Activated CD8-positive, alpha-beta T cell treated with anti-CD3 and anti-CD28 coated beads for 36 hours (primary cell): ENCODE measurements around the gene LZTS3. TPM values are rescaled to one million over a fixed set of nuclear protein-coding genes. Genes with fewer than 3 reads are reported as not detected.
A peak's percentile ranks its signal among the peaks of the same experiment; 100 is the strongest.
"Not testable (repeated sequence)": the region's sequence is repeated elsewhere in the genome, so short reads cannot be mapped to it uniquely, and the experiment has no call there.

Experiments
- ATAC-seq: fragments of 200-7000 bp; cut with Tn5 transposase; one replicate; pipeline ENCODE4 v1.10.0; 2021; ENCODE audit warnings: mild to moderate bottlenecking, moderate library complexity
- CTCF ChIA-PET: fragments of 350-600 bp; sonication (Branson Sonifier 250); formaldehyde crosslinking; loops from one replicate; lab custom pipeline; 2021; ENCODE audit warnings: antibody characterized with exemption; lab: Charles Lee
- POLR2A ChIA-PET: fragments of 350-600 bp; sonication (Branson Sonifier 250); formaldehyde crosslinking; loops from one replicate; lab custom pipeline; 2021; ENCODE audit warnings: antibody characterized with exemption; lab: Charles Lee
- DNase-seq: peaks from one replicate; pipeline ENCODE4 v3.0.0-alpha.2; 2020
- H3K27ac Mint-ChIP-seq: one replicate; pipeline ENCODE4 v1.8.0; 2021; ENCODE audit warnings: mild to moderate bottlenecking, mixed read lengths
- H3K27me3 Mint-ChIP-seq: one replicate; pipeline ENCODE4 v1.8.0; 2021; ENCODE audit warnings: mixed read lengths
- H3K36me3 Mint-ChIP-seq: one replicate; pipeline ENCODE4 v1.8.0; 2021; ENCODE audit warnings: low read depth, mixed read lengths
- H3K4me1 Mint-ChIP-seq: one replicate; pipeline ENCODE4 v1.8.0; 2021; ENCODE audit warnings: low read depth, mixed read lengths
- H3K4me3 Mint-ChIP-seq: one replicate; pipeline ENCODE4 v1.8.0; 2021; ENCODE audit warnings: mild to moderate bottlenecking, moderate library complexity, mixed read lengths
- H3K9me3 Mint-ChIP-seq: one replicate; pipeline ENCODE4 v1.8.0; 2021; ENCODE audit warnings: mixed read lengths
- intact Hi-C: fragments of 100-400 bp; cut with micrococcal nuclease; formaldehyde crosslinking; loops from one replicate; pipeline ENCODE4 v1.10.0; 2022
- total RNA-seq, 2 experiments: library from RNA; stranded (reverse); gene quantifications; one replicate each; pipeline ENCODE4 v1.2.3, GENCODE V29; 2021
- TF ChIP-seq, protein P1 (sequence below): fragments of 200-600 bp; IDR thresholded peaks from one replicate; pipeline ENCODE4 v1.8.0; 2022; ENCODE audit warnings: antibody characterized with exemption, mild to moderate bottlenecking

Gene LZTS3
- total RNA-seq, 2 experiments from 2014 or later: 1.3 to 1.4 TPM

DNA sequence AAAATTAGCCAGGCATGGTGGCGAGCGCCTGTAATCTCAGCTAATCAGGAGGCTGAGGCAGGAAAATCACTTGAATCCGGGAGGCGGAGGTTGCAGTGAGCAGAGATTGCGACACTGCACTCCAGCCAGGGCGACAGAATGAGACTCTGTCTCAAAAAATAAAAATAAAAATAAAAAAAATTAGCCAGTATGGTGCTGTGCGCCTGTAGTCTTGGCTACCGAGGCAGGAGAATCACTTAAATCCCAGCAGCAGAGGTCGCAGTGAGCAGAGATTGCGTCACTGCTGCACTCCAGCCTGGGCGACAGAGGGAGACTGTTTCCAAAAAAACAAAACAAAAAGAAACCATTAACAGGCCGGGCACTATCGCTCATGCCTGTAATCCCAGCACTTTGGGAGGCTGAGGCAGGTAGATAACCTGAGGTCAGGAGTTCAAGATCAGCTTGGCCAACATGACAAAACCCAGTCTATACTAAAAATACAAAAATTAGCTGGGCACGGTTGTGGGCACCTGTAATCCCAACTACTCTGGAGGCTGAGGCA lies 55.4 kb downstream of the LZTS3 start:
- POLR2A ChIA-PET: interaction anchor here (0.7 kb wide), 1 partner anchor 65 kb away, joined by 3 read pairs; no protein-coding TSS in a partner anchor
- Mint-ChIP-seq H3K4me1 (peaks cover 33% of the 10 kb centered on the region), H3K36me3 (peaks cover 29% of the 10 kb centered on the region)
- peak; percentile 62 for DNase-seq
- CTCF ChIA-PET: interaction anchor here (0.7 to 3.3 kb wide), 5 partner anchors 12 to 197 kb away, joined by 3 to 17 read pairs (median 3); no protein-coding TSS in a partner anchor
- TF ChIP-seq, protein P1, sequence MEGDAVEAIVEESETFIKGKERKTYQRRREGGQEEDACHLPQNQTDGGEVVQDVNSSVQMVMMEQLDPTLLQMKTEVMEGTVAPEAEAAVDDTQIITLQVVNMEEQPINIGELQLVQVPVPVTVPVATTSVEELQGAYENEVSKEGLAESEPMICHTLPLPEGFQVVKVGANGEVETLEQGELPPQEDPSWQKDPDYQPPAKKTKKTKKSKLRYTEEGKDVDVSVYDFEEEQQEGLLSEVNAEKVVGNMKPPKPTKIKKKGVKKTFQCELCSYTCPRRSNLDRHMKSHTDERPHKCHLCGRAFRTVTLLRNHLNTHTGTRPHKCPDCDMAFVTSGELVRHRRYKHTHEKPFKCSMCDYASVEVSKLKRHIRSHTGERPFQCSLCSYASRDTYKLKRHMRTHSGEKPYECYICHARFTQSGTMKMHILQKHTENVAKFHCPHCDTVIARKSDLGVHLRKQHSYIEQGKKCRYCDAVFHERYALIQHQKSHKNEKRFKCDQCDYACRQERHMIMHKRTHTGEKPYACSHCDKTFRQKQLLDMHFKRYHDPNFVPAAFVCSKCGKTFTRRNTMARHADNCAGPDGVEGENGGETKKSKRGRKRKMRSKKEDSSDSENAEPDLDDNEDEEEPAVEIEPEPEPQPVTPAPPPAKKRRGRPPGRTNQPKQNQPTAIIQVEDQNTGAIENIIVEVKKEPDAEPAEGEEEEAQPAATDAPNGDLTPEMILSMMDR: peak; percentile 59
- H3K9me3 Mint-ChIP-seq, H3K27ac Mint-ChIP-seq, H3K27me3 Mint-ChIP-seq, H3K4me3 Mint-ChIP-seq: not testable (repeated sequence)
- intact Hi-C loops: loop anchor here (5.0 kb wide), 1 partner anchor 71 kb away; the partner anchor contains the start of gene MRPS26
- peak; percentile 74 for ATAC-seq

DNA sequence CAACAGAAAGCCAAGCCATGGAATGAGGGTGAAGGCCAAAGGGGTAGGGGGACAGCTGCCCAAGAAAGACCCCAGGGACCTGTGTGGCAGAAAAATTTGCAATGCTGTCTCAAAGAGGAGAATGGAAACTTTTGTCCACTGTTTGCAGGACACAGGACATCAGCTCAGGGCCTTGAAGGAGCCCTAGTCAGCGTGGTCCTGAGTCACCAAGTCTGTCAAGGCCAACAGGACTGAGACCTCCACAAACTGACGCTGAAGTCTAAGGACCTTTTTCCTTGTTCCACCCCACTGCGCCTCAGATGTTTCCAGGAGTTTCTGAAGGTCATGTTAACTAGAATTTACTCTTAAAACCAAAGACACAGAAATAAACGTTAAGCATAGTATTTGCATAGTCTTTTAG lies 57.0 kb downstream of the LZTS3 start:
- ChIA-PET CTCF (interaction anchor here (1.1 to 3.3 kb wide), 6 partner anchors 13 to 94 kb away, joined by 3 to 17 read pairs (median 8); no protein-coding TSS in a partner anchor), POLR2A (no interaction called here)
- ATAC-seq: no peak

DNA sequence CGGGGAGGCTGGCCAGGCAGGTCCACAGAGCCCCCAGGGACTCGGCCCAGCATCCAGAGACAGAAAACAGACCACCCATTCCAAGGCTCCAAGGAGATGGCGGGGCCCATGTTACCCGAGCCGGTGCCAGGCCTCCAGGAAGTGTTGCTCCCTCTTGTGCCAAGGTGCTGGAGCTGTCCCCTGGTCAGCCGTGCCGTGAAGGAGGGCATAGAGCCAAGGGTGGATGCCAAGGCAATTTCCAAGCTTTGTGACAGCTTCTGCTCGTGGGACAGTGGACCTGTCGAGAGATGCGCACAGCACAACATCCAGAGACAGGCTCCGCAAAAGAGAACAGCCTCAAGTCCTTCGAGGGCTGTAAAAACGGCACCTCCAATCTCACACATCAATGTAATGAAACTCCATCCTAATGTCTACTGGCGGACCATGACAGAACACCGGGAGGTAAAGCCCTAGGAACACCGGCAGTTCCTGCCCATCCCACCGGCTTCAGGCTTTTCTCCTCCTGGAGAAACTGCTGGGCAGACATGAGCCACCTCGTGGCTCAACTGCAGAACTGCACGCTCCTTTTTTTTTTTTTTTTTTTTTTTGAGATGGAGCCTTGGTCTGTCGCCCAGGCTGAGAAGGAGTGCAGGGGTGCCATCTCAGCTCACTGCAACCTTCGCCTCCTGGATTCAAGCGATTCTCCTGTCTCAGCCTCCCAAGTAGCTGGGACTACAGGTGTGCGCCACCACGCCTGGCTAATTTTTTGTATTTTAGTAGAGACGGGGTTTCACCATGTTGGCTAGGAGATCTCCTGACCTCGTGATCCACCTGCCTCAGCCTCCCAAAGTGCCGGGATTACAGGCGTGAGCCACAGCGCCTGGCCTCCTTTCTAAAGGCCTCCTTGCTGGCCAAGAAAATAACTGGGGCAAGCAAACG lies 57.9 kb downstream of the LZTS3 start:
- ChIA-PET POLR2A (interaction anchor here (0.7 to 1.3 kb wide), 2 partner anchors 32 to 44 kb away, joined by 3 read pairs; partner anchors contain the start of genes FASTKD5 and UBOX5), CTCF (interaction anchor here (0.7 to 3.3 kb wide), 13 partner anchors 13 to 199 kb away, joined by 3 to 17 read pairs (median 4); no protein-coding TSS in a partner anchor)
- H3K9me3 Mint-ChIP-seq: no peaks in the 10 kb centered on the region
- H3K4me3 Mint-ChIP-seq: no peak overlapping the region
- no peak for DNase-seq
- intact Hi-C loops: loop anchor here (5.0 kb wide), 1 partner anchor 68 kb away; the partner anchor contains the start of gene MRPS26
- H3K27ac Mint-ChIP-seq: no peak overlapping the region
- TF ChIP-seq, protein P1: peak; percentile 94
- H3K36me3 Mint-ChIP-seq: peaks cover 10% of the 10 kb centered on the region
- no peaks in the 10 kb centered on the region for H3K27me3 Mint-ChIP-seq
- ATAC-seq: peak; percentile 74
- H3K4me1 Mint-ChIP-seq: peaks cover 9% of the 10 kb centered on the region

More for the DNA sequence above, 57.0 kb downstream of the LZTS3 start:
- Mint-ChIP-seq H3K27ac (no peak overlapping the region), H3K4me3 (no peak overlapping the region), H3K27me3 (no peaks in the 10 kb centered on the region), H3K9me3 (no peaks in the 10 kb centered on the region), H3K4me1 (peaks cover 18% of the 10 kb centered on the region), H3K36me3 (peaks cover 14% of the 10 kb centered on the region)
- no peak for DNase-seq
- TF ChIP-seq, protein P1: no peak
- intact Hi-C loops: loop anchor here (5.0 kb wide), 1 partner anchor 69 kb away; the partner anchor contains the start of gene MRPS26

Other genes with a start within 250 kb of the LZTS3 start
- gene GNRH2, start 129.9 kb downstream of the LZTS3 start, total RNA-seq: under 1 TPM; 0.36 to 0.85 TPM
- gene MRPS26, start 127.5 kb downstream of the LZTS3 start, total RNA-seq: 10 to 100 TPM; 63.6 to 70.0 TPM
- not detected for gene OXT, start 101.9 kb downstream of the LZTS3 start, total RNA-seq
- not detected for gene AVP, start 88.8 kb downstream of the LZTS3 start, total RNA-seq
- 10 to 100 TPM; 17.3 to 18.1 TPM for gene FASTKD5, start 13.7 kb downstream of the LZTS3 start, total RNA-seq
- 1 to 10 TPM; 5.0 to 6.9 TPM for gene UBOX5, start 13.7 kb downstream of the LZTS3 start, total RNA-seq
- 10 to 100 TPM; 50.1 to 54.1 TPM for gene DDRGK1, start 31.1 kb upstream of the LZTS3 start, total RNA-seq
- gene ITPA, start 35.9 kb upstream of the LZTS3 start, total RNA-seq: 10 to 100 TPM; 56.3 to 66.9 TPM
- gene SLC4A11, start 65.6 kb upstream of the LZTS3 start, total RNA-seq: 1 to 10 TPM; 1.8 to 2.8 TPM
- 1 to 10 TPM; 1.4 to 1.7 TPM for gene DNAAF9, start 234.1 kb upstream of the LZTS3 start, total RNA-seq